Endothelial cell of umbilical vein (primary cell): ENCODE results near the gene TSPYL2. TPM values are rescaled to one million over a fixed set of nuclear protein-coding genes. Genes with fewer than 3 reads are reported as not detected.
A peak's percentile ranks its signal among the peaks of the same experiment; 100 is the strongest.

Source experiments
- BruUV-seq: library from RNA; stranded (reverse); fragments of 400-500 nt; replicated peaks from 2 replicates; lab custom pipeline; 2021; lab: Mats Ljungman, UMichigan
- CTCF ChIA-PET: fragments of 300-600, 350-600 bp; sonication (Branson Sonifier 250); formaldehyde crosslinking; loops from one replicate; lab custom pipeline; 2021; ENCODE audit warnings: antibody characterized with exemption, inconsistent platforms; lab: Charles Lee
- POLR2A ChIA-PET: fragments of 300-600, 350-600 bp; sonication (Branson Sonifier 250); formaldehyde crosslinking; loops from one replicate; lab custom pipeline; 2021; ENCODE audit warnings: antibody characterized with exemption, inconsistent platforms; lab: Charles Lee
- DNase-seq: peaks from one replicate; pipeline ENCODE4 v3.0.0-alpha.2; 2011; ENCODE audit warnings: low read depth, low spot score
- FAIRE-seq: peaks from 2 replicates; lab custom pipeline; 2011; peaks lifted over from hg19 to GRCh38; lab: Jason Lieb, UNC
- H2AFZ ChIP-seq: 2 replicates; pipeline ENCODE4 v1.6.0; 2012; ENCODE audit warnings: low read depth, low read length, control low read depth, inconsistent platforms
- H3K27ac ChIP-seq: 2 replicates; pipeline ENCODE4 v1.5.1; 2011; ENCODE audit warnings: low read depth, mild to moderate bottlenecking, control low read depth, low read length, moderate library complexity; ENCODE audit not compliant: insufficient read depth
- H3K27me3 ChIP-seq, 2 experiments: 2 replicates each; pipeline versions ENCODE4 v1.6.0 to v1.6.1; 2011; ENCODE audit warnings: low read length in 2 of 2, mixed read lengths in 1 of 2; ENCODE audit not compliant: control insufficient read depth in 2 of 2, insufficient read depth in 2 of 2
- H3K36me3 ChIP-seq, 2 experiments: 2 replicates in 1 of 2; 3 replicates in 1 of 2; pipeline ENCODE4 v1.5.1; 2011; ENCODE audit warnings: low read length in 2 of 2, mild to moderate bottlenecking in 1 of 2, moderate library complexity in 1 of 2; ENCODE audit not compliant: control insufficient read depth in 2 of 2, insufficient read depth in 2 of 2; ENCODE audit errors: extremely low read depth in 1 of 2
- H3K4me1 ChIP-seq: 3 replicates; pipeline ENCODE4 v1.5.1; 2011; ENCODE audit warnings: mild to moderate bottlenecking, low read length; ENCODE audit not compliant: control insufficient read depth, insufficient read depth; ENCODE audit errors: extremely low read depth
- H3K4me2 ChIP-seq: 2 replicates; pipeline ENCODE4 v1.6.1; 2011; ENCODE audit warnings: low read length, control low read depth, mixed read lengths; ENCODE audit not compliant: insufficient read depth
- H3K4me3 ChIP-seq, 3 experiments: fragments of 200-600 bp in 1 of 3; sonication (generic), shearing (Covaris generic) in 1 of 3; replicated peaks in 1 of 3; 2 replicates each; pipeline ENCODE4 v1.5.1; 2011 to 2016; ENCODE audit warnings: control low read depth in 3 of 3, low read length in 3 of 3, mild to moderate bottlenecking in 2 of 3, inconsistent platforms in 1 of 3, low read depth in 1 of 3, moderate library complexity in 1 of 3; ENCODE audit not compliant: insufficient read depth in 1 of 3
- H3K79me2 ChIP-seq: 2 replicates; pipeline ENCODE4 v1.6.0; 2012; ENCODE audit warnings: low read length, inconsistent platforms; ENCODE audit not compliant: control insufficient read depth, insufficient read depth
- H3K9ac ChIP-seq: replicated peaks from 2 replicates; pipeline ENCODE3; 2011; ENCODE audit warnings: low read length, control low read depth; ENCODE audit not compliant: insufficient read depth; ENCODE audit errors: extremely low read depth
- H3K9me1 ChIP-seq: replicated peaks from 3 replicates; pipeline ENCODE4 v1.6.0; 2011; ENCODE audit warnings: mild to moderate bottlenecking, low read length; ENCODE audit not compliant: control insufficient read depth, insufficient read depth; ENCODE audit errors: extremely low read depth
- H3K9me3 ChIP-seq: replicated peaks from 2 replicates; pipeline ENCODE4 v1.5.1; 2012; ENCODE audit warnings: low read length, inconsistent platforms; ENCODE audit not compliant: control insufficient read depth, insufficient read depth
- H4K20me1 ChIP-seq: replicated peaks from 2 replicates; pipeline ENCODE3; 2011; ENCODE audit warnings: mild to moderate bottlenecking, low read length; ENCODE audit not compliant: control insufficient read depth, insufficient read depth; ENCODE audit errors: extremely low read depth
- CTCF ChIP-seq, 2 donors: IDR thresholded peaks; 1 replicate in 1 of 2; 2 replicates in 1 of 2; pipeline ENCODE4 v1.5.1; 2011; ENCODE audit warnings: low read length in 2 of 2, mild to moderate bottlenecking in 2 of 2, moderate library complexity in 2 of 2, control low read depth in 1 of 2, inconsistent platforms in 1 of 2, low read depth in 1 of 2; ENCODE audit not compliant: insufficient read depth in 1 of 2; ENCODE audit errors: extremely low read depth in 1 of 2
- EZH2 ChIP-seq: IDR thresholded peaks from 2 replicates; pipeline ENCODE4 v1.6.1; 2012; ENCODE audit warnings: borderline replicate concordance, low read depth, mild to moderate bottlenecking, moderate library complexity, low read length, inconsistent platforms; ENCODE audit not compliant: severe bottlenecking
- GATA2 ChIP-seq: IDR thresholded peaks from 2 replicates; pipeline ENCODE4 v1.7.0; 2011; ENCODE audit warnings: low read depth, mild to moderate bottlenecking, moderate library complexity, mixed read lengths, low read length; ENCODE audit not compliant: insufficient read length, insufficient read depth
- JUN ChIP-seq: IDR thresholded peaks from 2 replicates; pipeline ENCODE4 v1.6.1; 2011; ENCODE audit warnings: borderline replicate concordance, low read depth; ENCODE audit not compliant: insufficient read length, insufficient read depth
- MAX ChIP-seq: IDR thresholded peaks from 2 replicates; pipeline ENCODE4 v1.6.1; 2011; ENCODE audit not compliant: insufficient read depth, insufficient read length
- POLR2A ChIP-seq: IDR thresholded peaks from 2 replicates; pipeline ENCODE4 v1.6.1; 2012; ENCODE audit warnings: low read depth, mild to moderate bottlenecking, control low read depth, low read length
- POLR2AphosphoS5 ChIP-seq: IDR thresholded peaks from 2 replicates; pipeline ENCODE4 v1.6.1; 2012; ENCODE audit warnings: low read depth, mild to moderate bottlenecking, control low read depth, low read length, moderate library complexity; ENCODE audit not compliant: insufficient read depth
- dilution Hi-C: fragments of 300-500 bp; cut with MboI; formaldehyde crosslinking; loops from one replicate; pipeline ENCODE4 v1.15.0; 2019; ENCODE audit warnings: low sequenced_read_pairs; ENCODE audit not compliant: extremely low pct_ligation_motif_present
- intact Hi-C: fragments of 100-400 bp; cut with micrococcal nuclease; formaldehyde crosslinking; loops from one replicate; pipeline ENCODE4 v1.10.0; 2022
- polyA plus RNA-seq, 4 experiments: library from polyadenylated mRNA; depleted of rRNA in 3 of 4; stranded (reverse) in 3 of 4; unstranded in 1 of 4; fragments of >200 nt; gene quantifications; 2 replicates each; pipeline versions ENCODE4 v1.2.1 to v1.2.3, GENCODE V29; 2011 to 2012; ENCODE audit warnings: missing spikeins in 1 of 4
- total RNA-seq: library from RNA; stranded (reverse); gene quantifications from 2 replicates; pipeline ENCODE4 v1.2.3, GENCODE V29; 2021

TSPYL2 gene
- total and polyA plus RNA-seq, 2 donors (not counting 3 experiments of a cell fraction or from before 2014, with no cell fraction given), result 17.3 to 17.8 TPM

GRCh38 chrX:53091354-53091753 lies 9.2 kb downstream of the TSPYL2 start:
- no peak overlapping the region for H2AFZ ChIP-seq
- intact Hi-C loops (loop anchor here (10.0 kb wide), 1 partner anchor 333 kb away; the partner anchor contains the start of genes RIBC1 and SMC1A), dilution Hi-C loops (no loop called here)
- POLR2A ChIA-PET, result no interaction called here
- no peak for TF ChIP-seq EZH2
- no peaks in the 10 kb centered on the region for H3K9me1 ChIP-seq
- H3K9me3 ChIP-seq, result no peaks in the 10 kb centered on the region
- H3K36me3 ChIP-seq, result peaks cover 0 to 2% of the 10 kb centered on the region in 2 experiments
- CTCF ChIA-PET, result no interaction called here
- H3K4me1 ChIP-seq, result peaks cover 15% of the 10 kb centered on the region
- FAIRE-seq (no peak), DNase-seq (no peak)
- no peak overlapping the region for H3K9ac ChIP-seq
- H3K27me3 ChIP-seq, result no peaks in the 10 kb centered on the region
- H4K20me1 ChIP-seq, result no peaks in the 10 kb centered on the region
- no peak overlapping the region for H3K4me3 ChIP-seq
- no peak overlapping the region for H3K27ac ChIP-seq
- H3K4me2 ChIP-seq, result no peak overlapping the region
- H3K79me2 ChIP-seq, result no peaks in the 10 kb centered on the region
- BruUV-seq, result no TSS peak

- H3K4me3 ChIP-seq, result peak overlapping the region in 2 of 3 experiments; percentile 30 to 70
- peak overlapping the region; percentile 83 for H3K27ac ChIP-seq
- H3K27me3 ChIP-seq, result no peaks in the 10 kb centered on the region
- no peaks in the 10 kb centered on the region for H3K9me3 ChIP-seq
- DNase-seq, result peak; percentile 79
- H2AFZ ChIP-seq, result peak overlapping the region; percentile 94
- TF ChIP-seq EZH2, result no peak
- TF ChIP-seq CTCF (IDR thresholded peaks at IDR 0.05; ENCODE audit: extremely low read depth in 1 of 2, insufficient read depth in 1 of 2, low read depth in 1 of 2, low read length in 2 of 2), result peak; percentile 35 to 49
- no peak for TF ChIP-seq GATA2
- no peak for TF ChIP-seq POLR2A
- no peak for TF ChIP-seq JUN
- no peak for TF ChIP-seq POLR2AphosphoS5
- no peak for TF ChIP-seq MAX
- POLR2A ChIA-PET, result no interaction called here
- FAIRE-seq, result no peak
- peak overlapping the region; percentile 67 for H3K9ac ChIP-seq
- intact Hi-C loops (loop anchor here (1.0 to 10.0 kb wide), 5 partner anchors 11 to 332 kb away; partner anchors contain the start of genes GPR173, RIBC1, SMC1A and TSPYL2), dilution Hi-C loops (no loop called here)
- CTCF ChIA-PET, result no interaction called here
- no peaks in the 10 kb centered on the region for H3K79me2 ChIP-seq
- H3K4me2 ChIP-seq, result peak overlapping the region; percentile 92
- H3K4me1 ChIP-seq, result peaks cover 15% of the 10 kb centered on the region
- no peaks in the 10 kb centered on the region for H4K20me1 ChIP-seq
- H3K36me3 ChIP-seq, result no peaks in the 10 kb centered on the region
- no TSS peak for BruUV-seq
- no peaks in the 10 kb centered on the region for H3K9me1 ChIP-seq
Observed at GRCh38 chrX:53093177-53093655, 11.0 kb downstream of the TSPYL2 start.
